ENCODE results near the gene DST.
"Not testable (repeated sequence)": the region's sequence is repeated elsewhere in the genome, so short reads cannot be mapped to it uniquely, and the experiment has no call there.

Gene DST

DNA sequence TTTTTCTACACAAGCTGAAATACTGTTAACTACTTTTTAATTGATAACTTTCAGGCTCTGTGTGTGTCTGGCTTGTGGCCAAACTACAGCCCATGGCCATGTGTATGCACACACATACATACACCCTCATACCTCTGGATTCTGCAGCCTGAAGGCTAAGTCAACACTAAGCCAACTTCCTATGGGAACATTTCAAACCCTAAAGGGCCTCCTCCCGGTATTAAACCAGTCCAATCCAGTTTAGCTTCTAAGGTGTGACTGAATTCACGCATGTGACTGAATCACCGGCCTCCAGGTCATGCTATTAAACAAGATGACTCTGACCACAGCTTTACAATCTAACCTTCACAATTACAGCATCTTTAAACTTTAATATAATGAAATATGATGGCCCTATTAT lies 20.7 kb upstream of the DST start:
- DNase-seq (ENCODE audit: low spot score): peak; percentile 77

DNA sequence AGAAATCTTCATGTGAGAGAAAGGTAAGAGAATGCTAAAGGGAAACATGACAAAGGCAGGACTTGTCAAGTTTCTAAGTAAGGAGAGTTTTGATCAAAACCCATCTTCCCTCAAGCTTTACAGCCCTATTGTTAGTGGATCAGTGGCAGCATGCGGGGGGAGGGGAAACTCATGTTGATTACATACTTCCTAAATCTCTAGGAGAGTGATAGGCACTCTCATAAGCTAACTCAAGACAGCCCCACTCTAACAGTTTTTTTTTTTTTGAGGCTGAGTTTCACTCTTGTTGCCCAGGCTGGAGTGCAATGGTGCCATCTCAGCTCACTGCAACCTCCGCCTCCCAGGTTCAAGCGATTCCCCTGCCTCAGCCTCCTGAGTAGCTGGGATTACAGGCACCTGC lies 18.6 kb upstream of the DST start:
- DNase-seq (ENCODE audit: low spot score): not testable (repeated sequence)

DNA sequence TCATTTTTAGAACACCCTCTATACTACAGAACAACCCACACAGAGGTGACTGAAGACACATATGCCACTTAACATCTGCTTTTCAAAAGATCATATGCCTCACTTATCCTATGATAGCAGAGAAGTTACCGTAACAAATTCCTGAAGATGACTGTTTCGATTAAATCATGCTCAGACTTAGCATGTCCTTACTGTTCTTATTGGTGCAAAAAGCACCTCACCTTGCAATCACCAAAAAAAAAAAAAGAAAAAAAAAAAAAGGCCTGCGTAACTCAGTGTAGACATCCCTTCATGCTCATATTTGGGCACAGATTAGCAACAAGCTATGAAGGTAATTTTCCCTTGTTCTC lies 17.7 kb upstream of the DST start:
- no peak for DNase-seq (ENCODE audit: low spot score)

DNA sequence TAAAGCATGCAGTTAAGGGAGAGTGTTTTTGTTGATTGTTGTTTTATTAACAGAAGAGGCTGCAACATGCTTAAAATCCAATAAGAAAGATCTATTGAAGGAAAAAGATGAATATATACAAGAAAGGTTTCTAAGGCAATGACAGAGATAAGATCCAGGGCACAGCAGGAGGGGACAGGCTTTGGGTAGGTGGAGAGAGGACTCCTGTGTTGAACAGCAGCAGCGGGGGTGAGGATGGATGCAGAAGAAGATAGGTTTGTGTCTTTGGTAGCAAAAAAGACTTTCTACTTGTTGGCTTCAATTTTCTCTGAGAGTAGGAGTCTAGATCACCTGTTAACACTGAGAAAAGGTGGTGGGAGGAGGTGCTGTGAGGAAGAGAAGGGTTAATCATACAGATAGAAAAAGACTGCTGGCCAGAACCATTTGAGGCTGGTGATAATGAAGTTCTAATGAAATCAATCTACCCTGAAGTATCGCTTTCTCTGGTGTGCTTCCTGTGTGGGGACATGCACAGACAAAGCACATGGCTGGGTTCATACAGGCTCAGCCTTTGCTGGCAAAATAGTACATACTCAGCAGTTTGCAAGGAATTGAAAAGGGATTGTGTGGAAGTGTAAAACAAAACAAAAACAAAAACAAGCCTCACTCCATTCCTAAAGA lies 17.2 kb upstream of the DST start:
- DNase-seq (ENCODE audit: low spot score): no peak

DNA sequence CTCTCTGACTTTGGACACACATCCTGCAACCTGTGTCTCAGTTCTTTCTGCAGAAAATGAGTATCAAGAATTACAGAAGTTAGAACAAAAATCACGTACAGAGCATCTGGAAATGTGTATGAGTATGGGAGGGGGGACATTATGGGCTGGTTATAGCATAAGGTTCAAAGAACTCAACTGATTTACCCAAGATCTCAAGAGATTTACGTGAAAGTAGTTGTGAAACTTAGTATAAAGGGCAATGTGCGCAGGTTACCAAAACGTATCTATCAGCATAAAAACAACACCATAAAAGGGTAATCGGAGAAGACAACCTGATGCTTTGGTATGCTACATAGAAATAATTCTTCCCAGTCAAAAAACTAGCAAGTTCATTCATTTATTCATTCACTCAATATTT lies 15.6 kb upstream of the DST start:
- no peak for DNase-seq (ENCODE audit: low spot score)

DNA sequence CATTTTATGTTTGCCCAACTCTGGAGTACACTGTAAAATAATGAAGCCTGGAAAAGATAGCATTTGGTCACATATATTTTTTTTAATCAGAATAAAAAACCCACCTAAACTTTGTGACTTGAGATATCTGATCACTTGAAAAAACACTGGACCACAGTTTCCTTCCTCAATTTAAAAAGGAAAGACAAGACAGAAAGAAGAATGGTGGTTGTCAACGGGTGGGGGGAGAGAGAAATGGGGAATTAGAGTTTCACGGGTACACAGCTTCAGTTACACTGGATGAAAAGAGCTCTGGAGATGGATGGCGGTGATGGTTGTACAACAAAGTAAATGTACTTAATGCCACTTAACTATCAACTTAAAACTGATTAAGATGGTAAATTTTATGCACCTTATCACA lies 14.7 kb upstream of the DST start:
- DNase-seq (ENCODE audit: low spot score): no peak

DNA sequence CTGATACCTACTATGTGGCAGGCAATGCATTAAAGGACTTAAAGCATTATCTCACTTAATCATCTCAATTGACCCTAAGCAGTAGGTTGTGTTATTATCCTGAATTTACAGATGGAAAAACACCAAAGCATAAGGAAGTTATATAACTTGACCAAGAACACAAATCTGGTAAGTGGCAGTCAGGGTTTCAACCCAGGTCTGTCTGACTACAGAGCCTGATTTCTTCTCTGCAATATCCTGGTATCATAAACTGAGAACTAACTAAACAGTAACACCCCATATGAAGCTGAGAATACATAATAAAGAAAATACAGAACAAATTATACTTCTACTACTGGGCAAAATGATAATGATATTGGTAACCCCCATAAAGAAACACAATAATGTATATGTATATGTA lies 13.8 kb upstream of the DST start:
- no peak for DNase-seq (ENCODE audit: low spot score)

DNA sequence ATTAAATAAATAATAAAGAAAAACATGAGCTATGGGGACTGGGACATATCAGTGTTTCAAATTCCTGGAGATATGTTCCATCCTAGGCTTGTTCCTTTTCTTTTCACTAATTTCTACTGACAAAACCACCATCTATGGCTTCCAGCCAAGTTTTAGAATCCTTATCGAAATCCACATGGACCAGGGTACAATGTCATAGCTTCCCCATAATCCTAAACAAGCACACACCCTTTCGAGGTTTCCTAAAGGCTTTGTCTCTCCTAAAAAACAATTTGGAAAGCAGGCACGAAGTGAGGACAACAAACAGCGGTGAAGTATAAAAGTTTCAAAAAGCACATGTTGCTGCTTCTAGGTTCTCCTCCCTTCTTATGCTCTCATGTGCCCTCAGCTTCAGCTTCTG lies 13.3 kb upstream of the DST start:
- DNase-seq (ENCODE audit: low spot score): no peak

DNA sequence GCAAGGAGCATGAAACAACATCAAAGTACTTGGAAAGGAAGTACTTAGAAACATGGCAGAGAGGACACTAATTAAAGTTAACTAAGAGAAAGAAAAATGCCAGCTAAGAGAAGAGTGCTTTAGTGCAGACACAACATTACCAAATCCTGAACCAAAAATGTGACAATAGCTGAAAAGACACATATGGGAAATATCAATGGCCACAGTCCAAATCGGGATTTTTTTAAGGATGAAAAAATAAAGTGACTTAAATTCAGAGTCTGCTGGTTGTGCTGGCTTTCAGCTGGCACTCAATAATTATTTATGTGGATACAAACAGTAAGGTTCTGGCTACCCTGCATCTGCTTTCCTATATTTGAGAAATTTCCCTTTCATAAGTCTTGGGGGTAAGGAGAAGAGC lies 12.6 kb upstream of the DST start:
- no peak for DNase-seq (ENCODE audit: low spot score)

DNA sequence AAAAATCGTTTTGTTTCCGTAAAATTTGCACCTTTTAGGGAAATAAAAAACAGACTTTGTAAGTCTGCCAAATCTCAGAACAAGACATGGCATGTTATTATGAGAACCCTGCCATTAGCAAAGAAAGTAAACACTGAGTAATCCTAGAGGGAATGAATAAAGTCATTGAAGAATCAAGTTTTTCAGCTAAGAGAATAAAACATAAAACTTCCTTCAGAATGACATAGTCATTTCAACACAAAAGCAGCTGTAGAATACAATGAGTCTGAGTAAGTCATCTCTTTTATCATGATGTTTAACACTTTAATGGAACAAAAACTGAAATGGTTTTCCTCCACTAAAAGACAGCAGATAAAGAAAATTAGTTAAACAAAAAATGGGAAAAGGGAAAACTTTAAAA lies 10.3 kb upstream of the DST start:
- DNase-seq (ENCODE audit: low spot score): peak; percentile 70

DNA sequence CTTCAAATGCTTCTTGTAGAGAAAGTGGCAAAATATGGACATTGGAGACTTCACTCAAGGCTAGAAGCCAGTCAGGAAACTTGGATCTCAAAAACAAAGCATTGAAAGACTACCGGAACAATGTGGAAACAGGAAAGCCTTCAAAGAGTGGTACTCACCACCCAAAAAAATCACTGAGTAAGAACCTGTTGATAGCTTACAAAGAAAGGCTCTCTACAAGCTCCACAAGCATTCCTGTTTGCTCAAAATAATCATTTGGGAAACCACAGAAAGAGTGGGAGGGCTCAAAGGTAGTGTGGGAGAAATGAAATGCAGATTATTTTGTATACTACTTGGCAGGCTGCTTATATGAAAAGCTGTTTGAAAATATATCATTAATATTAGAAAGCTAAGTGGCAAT lies 9.5 kb upstream of the DST start:
- DNase-seq (ENCODE audit: low spot score): no peak

DNA sequence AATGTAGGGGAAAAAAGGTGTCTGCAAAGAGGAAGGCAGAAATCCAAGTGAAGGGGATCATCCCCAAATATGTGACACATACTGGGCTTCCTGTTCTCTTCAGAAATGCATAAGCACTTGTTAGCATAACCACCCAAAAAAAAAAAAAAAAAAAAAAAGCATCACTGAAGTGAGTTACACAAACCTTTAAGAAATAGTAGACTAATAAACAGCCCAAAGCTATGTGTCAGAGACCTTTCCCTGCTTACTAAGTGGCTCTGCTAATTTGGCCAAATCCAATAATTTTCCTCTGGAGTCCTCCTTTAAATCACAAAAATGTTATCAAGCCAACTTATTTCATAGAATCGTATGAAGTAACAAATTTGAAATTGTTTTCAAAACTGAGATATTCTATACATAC lies 7.5 kb upstream of the DST start:
- DNase-seq (ENCODE audit: low spot score): no peak

DNA sequence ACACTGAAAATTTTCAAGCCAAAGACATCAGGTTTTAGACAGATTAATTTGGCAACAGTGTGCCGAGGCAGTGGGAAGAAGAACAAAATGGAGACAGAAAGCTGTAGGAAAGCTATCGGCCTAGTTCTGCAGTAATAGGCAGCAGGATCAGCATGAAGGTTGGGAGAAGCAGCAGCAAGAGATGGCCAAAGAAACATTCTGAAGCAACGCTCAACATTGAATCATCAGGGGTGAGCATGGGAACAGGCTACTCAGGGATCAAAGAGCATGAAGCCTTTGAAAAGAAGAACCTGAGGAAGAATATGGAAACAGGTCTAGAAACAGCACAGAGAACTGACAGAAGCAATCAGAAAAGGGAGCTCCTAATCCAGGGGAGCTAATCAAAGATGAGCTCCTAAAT lies 7.1 kb upstream of the DST start:
- peak; percentile 42 for DNase-seq (ENCODE audit: low spot score)

DNA sequence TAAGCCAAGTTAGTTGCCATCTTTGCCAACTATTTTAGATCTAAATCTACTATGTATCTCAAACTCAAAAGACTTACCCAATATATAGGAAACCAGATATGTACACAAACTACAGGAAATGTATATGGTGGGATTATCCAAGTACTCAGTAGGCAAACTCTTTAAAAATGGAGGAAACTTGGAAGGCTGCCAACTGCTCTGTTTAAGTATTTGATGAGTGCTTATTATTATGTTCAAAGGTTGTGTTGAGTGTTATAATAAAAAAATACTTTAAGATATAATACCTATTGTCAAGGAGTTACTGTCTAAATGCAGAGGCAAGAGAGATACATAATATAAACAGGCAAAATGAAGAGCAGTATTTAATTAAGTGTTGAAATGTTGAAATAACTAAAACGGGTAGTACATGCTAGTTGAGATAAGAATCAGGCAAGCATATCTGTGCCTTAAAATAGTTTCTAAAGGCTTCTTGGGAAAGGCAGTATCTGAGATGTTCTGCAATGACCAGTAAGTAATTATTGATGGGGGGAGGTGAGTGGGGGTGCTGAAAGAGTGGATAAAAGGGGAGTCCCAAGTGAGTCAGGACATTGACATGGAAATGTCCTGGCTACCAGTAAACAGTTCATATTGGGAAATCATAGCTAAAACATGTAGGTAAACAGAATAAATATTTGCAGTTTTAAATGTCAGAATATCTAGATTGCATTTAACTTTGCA lies 6.5 kb upstream of the DST start:
- no peak for DNase-seq (ENCODE audit: low spot score)

DNA sequence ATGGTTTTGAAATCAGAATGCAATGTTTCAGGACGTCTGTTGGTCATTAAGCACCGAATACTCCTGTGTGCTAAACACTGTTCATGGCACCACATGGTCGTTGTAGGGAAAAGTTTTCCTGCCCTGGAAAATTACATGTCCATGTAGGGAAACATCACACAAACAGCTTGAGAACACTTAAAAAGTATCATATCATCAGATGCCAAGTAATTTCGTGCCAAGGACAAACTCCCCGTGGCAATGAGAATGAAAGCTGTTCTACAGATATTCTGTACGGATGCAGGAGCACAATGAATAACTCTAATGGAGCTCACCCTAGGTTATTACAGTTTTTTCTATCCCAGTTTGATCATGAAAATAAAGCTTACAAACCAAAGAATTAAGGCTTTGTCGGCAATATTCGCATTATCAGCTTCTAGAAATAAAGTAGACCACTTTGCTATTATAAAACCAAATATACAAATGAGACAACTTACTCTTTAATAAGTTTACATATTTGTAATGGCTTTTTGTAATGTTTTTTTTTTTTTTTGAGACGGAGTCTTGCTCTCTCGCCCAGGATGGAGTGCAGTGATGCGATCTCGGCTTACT lies 4.6 kb upstream of the DST start:
- no peak for DNase-seq (ENCODE audit: low spot score)

DNA sequence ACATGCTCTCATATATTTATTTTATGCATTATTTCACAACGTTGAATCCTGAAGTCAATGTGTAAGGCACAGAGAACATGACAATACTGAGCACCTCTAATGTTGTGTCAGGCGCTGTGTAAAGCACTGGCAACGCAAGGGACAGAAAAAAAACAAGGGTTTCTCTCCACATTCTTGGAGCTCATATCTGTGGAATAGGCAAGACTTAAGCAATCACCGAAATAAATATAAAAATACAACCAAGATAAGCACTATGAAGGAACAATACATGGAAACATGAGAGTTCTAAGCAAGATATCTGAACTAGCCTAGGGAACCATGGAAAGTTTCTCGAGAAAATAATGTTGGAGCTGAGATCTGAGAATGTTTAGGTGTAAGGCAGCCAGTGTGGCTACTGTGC lies 1.7 kb upstream of the DST start:
- no peak for DNase-seq (ENCODE audit: low spot score)

DNA sequence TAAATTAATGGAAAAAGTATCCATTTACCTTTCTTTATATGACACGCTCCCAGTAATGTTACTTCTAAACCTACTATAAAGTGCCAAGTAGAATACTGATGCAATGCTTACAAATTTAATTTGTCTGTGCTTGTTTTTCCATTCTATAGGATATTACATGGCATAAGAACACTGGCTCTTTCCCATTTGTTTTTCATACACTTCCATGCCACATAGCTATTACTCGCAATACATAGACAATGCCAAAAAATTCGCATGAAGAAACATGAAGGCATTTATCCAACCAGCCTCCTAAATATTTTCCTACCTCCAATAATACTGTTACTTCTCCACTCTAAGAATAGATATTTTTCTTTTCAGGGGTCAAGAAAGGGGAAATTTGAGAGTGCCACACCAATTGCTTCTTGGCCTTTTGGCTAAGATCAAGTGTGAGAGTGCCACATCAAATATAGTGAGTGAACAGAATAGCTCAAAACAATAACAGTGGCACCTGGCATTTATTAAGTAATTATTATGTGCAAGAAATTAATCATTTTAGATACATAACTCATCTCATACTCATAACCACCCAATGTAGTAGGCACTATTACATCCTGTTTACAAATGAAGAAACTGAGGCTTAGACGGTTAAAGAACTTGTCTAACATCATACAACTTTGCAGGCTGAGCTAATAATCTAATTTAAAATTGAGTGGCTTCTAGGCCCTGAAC lies 845 bp upstream of the DST start:
- no peak for DNase-seq (ENCODE audit: low spot score)

DNA sequence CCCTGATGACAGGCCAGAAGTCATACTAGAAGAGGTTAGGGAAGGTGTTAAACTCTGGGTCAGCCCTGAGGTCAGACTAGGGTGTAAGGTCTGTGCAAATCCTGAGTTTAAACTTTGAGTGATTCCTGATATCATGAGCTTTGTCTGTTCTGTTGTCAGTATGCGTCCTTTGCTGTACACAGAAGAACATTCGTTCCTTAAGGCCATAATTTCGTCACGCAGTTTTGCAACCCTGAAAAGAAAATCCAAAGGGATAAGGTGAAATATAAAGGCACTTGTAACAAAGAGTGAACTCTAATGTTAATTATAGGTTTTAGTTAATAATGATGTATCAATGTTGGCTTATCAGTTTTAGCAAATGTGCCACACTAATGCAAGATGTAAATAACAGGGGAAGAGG lies 2.3 kb downstream of the DST start:
- DNase-seq (ENCODE audit: low spot score): no peak

DNA sequence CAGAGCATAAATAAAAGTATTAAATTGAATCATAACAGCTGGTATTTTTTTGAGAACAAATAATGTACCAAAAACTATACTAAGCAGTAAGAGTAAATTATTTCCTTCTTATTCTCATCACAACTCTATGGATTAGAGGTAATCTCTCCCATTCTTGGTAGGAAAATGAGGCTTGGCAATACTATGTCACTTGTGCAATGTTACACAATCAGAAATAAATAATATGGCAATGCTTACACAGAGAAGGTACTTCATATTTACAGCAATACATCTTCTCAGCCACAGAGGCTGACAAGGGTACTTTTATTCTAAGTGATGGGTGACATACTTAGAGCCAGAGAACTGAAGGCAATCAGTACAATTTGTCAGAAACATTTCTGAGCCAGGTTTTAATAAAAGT lies 3.9 kb downstream of the DST start:
- DNase-seq (ENCODE audit: low spot score): no peak

DNA sequence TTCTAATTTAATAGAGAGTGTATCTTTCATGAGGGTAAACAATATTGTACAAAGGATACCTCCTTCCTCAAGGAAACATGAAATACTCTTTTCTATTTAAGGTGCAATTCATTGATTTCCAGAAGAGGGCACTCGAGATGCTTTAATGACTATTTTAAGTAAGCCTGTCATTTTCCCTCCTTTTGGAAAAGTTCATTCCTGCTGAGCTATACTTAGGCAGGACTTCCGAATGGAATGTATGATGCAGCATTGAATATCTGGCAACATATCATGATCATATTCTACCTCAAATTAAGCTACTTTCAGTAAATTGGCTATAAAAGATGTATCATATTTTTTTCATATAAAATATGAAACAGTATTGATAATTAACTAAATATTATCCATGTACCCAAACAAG lies 5.0 kb downstream of the DST start:
- peak; percentile 78 for DNase-seq (ENCODE audit: low spot score)

DNA sequence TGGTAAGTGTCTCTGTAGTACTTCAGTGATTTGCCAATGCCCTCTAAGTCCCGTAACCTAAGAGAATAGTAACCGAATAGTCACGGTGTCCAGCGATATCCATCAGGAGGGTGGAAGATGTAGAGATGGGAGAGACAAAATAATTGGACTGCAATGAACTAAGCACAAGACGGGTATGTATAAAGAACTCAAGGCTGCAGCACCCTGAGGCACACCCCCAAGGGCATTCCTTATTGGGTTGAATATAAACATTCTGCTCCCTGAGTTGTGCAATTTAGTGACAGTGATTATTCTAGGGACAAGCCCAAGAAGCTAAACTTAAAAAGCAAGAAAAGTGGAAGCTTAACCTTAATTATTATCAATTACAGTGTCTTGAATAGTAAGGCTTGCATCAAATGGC lies 14.6 kb downstream of the DST start:
- DNase-seq (ENCODE audit: low spot score): no peak

DNA sequence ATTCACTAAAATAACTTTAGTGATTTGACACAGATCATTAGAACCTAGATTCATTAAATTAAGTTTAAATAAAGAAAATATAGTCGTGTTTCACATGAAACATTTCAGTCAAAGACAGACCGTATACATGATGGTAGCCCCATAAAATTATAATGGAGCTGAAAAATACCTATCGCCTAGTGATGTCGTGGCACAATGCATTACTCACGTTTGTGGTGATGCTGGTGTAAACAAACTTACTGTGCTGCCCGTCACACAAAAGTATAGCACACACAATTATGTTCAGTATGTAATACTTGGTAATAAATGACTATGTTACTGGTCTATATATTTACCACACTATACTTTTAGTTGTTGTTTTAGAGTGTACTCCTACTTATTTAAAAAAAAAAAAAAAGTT lies 17.3 kb downstream of the DST start:
- DNase-seq (ENCODE audit: low spot score): no peak

DNA sequence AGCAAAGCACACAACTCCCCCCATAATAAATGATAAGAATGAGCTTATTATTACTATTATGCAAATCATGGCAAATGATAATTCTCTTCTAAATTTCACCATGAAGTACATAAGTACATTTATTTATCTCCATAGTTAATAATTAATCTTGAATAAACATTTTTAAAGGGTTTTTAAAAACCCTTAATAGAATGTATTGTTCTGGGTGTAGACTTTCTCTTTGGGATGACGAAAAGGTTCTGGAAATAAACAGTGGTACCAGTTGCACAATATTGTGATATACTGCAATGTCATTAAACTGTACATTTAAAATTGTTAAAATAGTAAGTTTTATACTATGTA lies 18.0 kb downstream of the DST start:
- DNase-seq (ENCODE audit: low spot score): no peak

Data from kidney tubule cell (primary cell).